ENCODE measurements around the gene ATP2C2.

ATP2C2 gene

GRCh38 chr16:84482001-84482891 lies 113.9 kb downstream of the ATP2C2 start:
- H3K36me3 ChIP-seq (ENCODE audit: insufficient read depth, low read length): no peaks in the 10 kb centered on the region
- no peak overlapping the region for H3K4me2 ChIP-seq (ENCODE audit: insufficient read depth, low read length)

GRCh38 chr16:84482951-84483881 lies 114.9 kb downstream of the ATP2C2 start:
- ATAC-seq (ENCODE audit: insufficient read depth, low read depth) (no peak), DNase-seq (no peak)
- no peaks in the 10 kb centered on the region for H3K79me2 ChIP-seq (ENCODE audit: insufficient read depth, low read length)
- no peaks in the 10 kb centered on the region for H3K4me1 ChIP-seq (ENCODE audit: insufficient read depth, low read length)
- H3K9ac ChIP-seq (ENCODE audit: low read depth, low read length): no peak overlapping the region
- no peak overlapping the region for H3K27ac ChIP-seq (ENCODE audit: low read length)
- H3K4me2 ChIP-seq (ENCODE audit: insufficient read depth, low read length): no peak overlapping the region
- no peaks in the 10 kb centered on the region for H3K27me3 ChIP-seq (ENCODE audit: insufficient read depth, low read length, poor library complexity)
- no peak overlapping the region for H2AFZ ChIP-seq (ENCODE audit: low read depth, low read length)
- no peaks in the 10 kb centered on the region for H4K20me1 ChIP-seq (ENCODE audit: insufficient read depth, low read length)
- TF ChIP-seq EZH2 (IDR thresholded peaks at IDR 0.05; ENCODE audit: borderline replicate concordance, low read depth, low read length, severe bottlenecking) (no peak), CTCF (IDR thresholded peaks at IDR 0.05; ENCODE audit: borderline replicate concordance, extremely low read depth, low read length, poor library complexity, severe bottlenecking) (no peak)
- no peak overlapping the region for H3K4me3 ChIP-seq (ENCODE audit: low read depth in 1 of 2, low read length in 2 of 2)
- H3K36me3 ChIP-seq (ENCODE audit: insufficient read depth, low read length): no peaks in the 10 kb centered on the region
- no peaks in the 10 kb centered on the region for H3K9me3 ChIP-seq (ENCODE audit: insufficient read depth, low read length, severe bottlenecking)

More at GRCh38 chr16:84482001-84482891, 113.9 kb downstream of the ATP2C2 start:
- DNase-seq (no peak), ATAC-seq (ENCODE audit: insufficient read depth, low read depth) (no peak)
- H3K79me2 ChIP-seq (ENCODE audit: insufficient read depth, low read length): no peaks in the 10 kb centered on the region
- no peak overlapping the region for H2AFZ ChIP-seq (ENCODE audit: low read depth, low read length)
- no peaks in the 10 kb centered on the region for H3K4me1 ChIP-seq (ENCODE audit: insufficient read depth, low read length)
- no peak overlapping the region for H3K27ac ChIP-seq (ENCODE audit: low read length)
- H3K9ac ChIP-seq (ENCODE audit: low read depth, low read length): no peak overlapping the region
- no peaks in the 10 kb centered on the region for H3K9me3 ChIP-seq (ENCODE audit: insufficient read depth, low read length, severe bottlenecking)
- no peak overlapping the region for H3K4me3 ChIP-seq (ENCODE audit: low read depth in 1 of 2, low read length in 2 of 2)
- H3K27me3 ChIP-seq (ENCODE audit: insufficient read depth, low read length, poor library complexity): no peaks in the 10 kb centered on the region
- TF ChIP-seq CTCF (IDR thresholded peaks at IDR 0.05; ENCODE audit: borderline replicate concordance, extremely low read depth, low read length, poor library complexity, severe bottlenecking) (no peak), EZH2 (IDR thresholded peaks at IDR 0.05; ENCODE audit: borderline replicate concordance, low read depth, low read length, severe bottlenecking) (no peak)
- H4K20me1 ChIP-seq (ENCODE audit: insufficient read depth, low read length): no peaks in the 10 kb centered on the region

- no peaks in the 10 kb centered on the region for H3K9me3 ChIP-seq (ENCODE audit: insufficient read depth, low read length, severe bottlenecking)
- no peaks in the 10 kb centered on the region for H3K27me3 ChIP-seq (ENCODE audit: insufficient read depth, low read length, poor library complexity)
- no peak overlapping the region for H2AFZ ChIP-seq (ENCODE audit: low read depth, low read length)
- H3K9ac ChIP-seq (ENCODE audit: low read depth, low read length): no peak overlapping the region
- no peak for ATAC-seq (ENCODE audit: insufficient read depth, low read depth)
- DNase-seq: no peak
- no peak overlapping the region for H3K4me2 ChIP-seq (ENCODE audit: insufficient read depth, low read length)
- no peaks in the 10 kb centered on the region for H3K79me2 ChIP-seq (ENCODE audit: insufficient read depth, low read length)
- no peaks in the 10 kb centered on the region for H4K20me1 ChIP-seq (ENCODE audit: insufficient read depth, low read length)
- TF ChIP-seq EZH2 (IDR thresholded peaks at IDR 0.05; ENCODE audit: borderline replicate concordance, low read depth, low read length, severe bottlenecking) (no peak), CTCF (IDR thresholded peaks at IDR 0.05; ENCODE audit: borderline replicate concordance, extremely low read depth, low read length, poor library complexity, severe bottlenecking) (no peak)
- no peaks in the 10 kb centered on the region for H3K4me1 ChIP-seq (ENCODE audit: insufficient read depth, low read length)
- H3K36me3 ChIP-seq (ENCODE audit: insufficient read depth, low read length): no peaks in the 10 kb centered on the region
- H3K4me3 ChIP-seq (ENCODE audit: low read depth in 1 of 2, low read length in 2 of 2): no peak overlapping the region
- H3K27ac ChIP-seq (ENCODE audit: low read length): no peak overlapping the region
Observed at GRCh38 chr16:84483882-84484565, 115.7 kb downstream of the ATP2C2 start.
